ENCODE measurements around the gene RASL10B. TPM values are rescaled to one million over a fixed set of nuclear protein-coding genes. Genes with fewer than 3 reads are reported as not detected.

Gene RASL10B
- total RNA-seq, 1 donor from 2014 or later, result 9.9 TPM

DNA sequence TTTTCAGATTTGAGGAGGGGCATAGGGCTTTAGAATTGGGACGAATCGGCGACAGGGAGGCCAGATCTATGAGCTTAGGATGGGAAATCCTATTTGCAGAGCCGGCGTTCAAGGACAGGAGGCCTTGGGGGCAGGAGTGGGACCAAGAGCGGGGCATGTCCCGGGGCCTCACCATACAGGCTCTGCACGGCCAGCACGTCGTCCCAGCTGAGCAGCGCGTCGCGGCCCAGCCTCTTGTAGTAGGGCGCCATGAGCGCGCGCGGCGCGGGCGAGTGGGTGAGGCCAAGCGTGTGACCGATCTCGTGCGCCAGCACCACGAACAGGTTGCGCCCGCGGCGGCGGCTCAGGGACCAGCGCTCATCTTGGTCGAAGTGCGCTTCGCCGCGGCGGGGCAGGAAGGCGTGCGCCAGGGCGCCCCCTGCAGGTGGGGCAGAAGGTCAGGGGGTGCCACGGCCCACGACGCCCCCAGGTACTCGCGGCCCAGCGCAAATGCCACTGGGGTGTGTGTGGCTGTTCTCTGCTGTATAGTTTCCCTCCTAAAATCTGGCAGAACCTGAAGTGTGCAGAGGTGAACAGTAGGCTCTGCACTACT, 38.6 kb downstream of the RASL10B start:
- Histone ChIP-seq H3K27ac (no peak overlapping the region), H3K9me3 (no peaks in the 10 kb centered on the region), H3K4me3 (no peak overlapping the region), H3K27me3 (no peaks in the 10 kb centered on the region), H3K36me3 (no peaks in the 10 kb centered on the region), H3K4me1 (peaks cover 3 to 16% of the 10 kb centered on the region in 2 donors)
- intact Hi-C loops (cut with DNase I), result no loop called here
- DNase-seq (ENCODE audit: low spot score in 2 of 2), result no peak
- TF ChIP-seq, protein P1, sequence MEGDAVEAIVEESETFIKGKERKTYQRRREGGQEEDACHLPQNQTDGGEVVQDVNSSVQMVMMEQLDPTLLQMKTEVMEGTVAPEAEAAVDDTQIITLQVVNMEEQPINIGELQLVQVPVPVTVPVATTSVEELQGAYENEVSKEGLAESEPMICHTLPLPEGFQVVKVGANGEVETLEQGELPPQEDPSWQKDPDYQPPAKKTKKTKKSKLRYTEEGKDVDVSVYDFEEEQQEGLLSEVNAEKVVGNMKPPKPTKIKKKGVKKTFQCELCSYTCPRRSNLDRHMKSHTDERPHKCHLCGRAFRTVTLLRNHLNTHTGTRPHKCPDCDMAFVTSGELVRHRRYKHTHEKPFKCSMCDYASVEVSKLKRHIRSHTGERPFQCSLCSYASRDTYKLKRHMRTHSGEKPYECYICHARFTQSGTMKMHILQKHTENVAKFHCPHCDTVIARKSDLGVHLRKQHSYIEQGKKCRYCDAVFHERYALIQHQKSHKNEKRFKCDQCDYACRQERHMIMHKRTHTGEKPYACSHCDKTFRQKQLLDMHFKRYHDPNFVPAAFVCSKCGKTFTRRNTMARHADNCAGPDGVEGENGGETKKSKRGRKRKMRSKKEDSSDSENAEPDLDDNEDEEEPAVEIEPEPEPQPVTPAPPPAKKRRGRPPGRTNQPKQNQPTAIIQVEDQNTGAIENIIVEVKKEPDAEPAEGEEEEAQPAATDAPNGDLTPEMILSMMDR (IDR thresholded peaks at IDR 0.05), result no peak

- intact Hi-C loops (cut with DNase I), result no loop called here
- no peaks in the 10 kb centered on the region for H3K36me3 ChIP-seq
- H3K4me1 ChIP-seq, result peaks cover 5 to 24% of the 10 kb centered on the region in 2 donors
- no peak for DNase-seq (ENCODE audit: low spot score in 2 of 2)
- TF ChIP-seq, protein P1 (IDR thresholded peaks at IDR 0.05), result no peak
- no peaks in the 10 kb centered on the region for H3K27me3 ChIP-seq
- H3K4me3 ChIP-seq, result no peak overlapping the region
- H3K9me3 ChIP-seq, result no peaks in the 10 kb centered on the region
- peak overlapping the region; percentile 75 to 91 for H3K27ac ChIP-seq
Observed at GRCh38 chr17:35773129-35773528, 41.7 kb downstream of the RASL10B start.

DNA sequence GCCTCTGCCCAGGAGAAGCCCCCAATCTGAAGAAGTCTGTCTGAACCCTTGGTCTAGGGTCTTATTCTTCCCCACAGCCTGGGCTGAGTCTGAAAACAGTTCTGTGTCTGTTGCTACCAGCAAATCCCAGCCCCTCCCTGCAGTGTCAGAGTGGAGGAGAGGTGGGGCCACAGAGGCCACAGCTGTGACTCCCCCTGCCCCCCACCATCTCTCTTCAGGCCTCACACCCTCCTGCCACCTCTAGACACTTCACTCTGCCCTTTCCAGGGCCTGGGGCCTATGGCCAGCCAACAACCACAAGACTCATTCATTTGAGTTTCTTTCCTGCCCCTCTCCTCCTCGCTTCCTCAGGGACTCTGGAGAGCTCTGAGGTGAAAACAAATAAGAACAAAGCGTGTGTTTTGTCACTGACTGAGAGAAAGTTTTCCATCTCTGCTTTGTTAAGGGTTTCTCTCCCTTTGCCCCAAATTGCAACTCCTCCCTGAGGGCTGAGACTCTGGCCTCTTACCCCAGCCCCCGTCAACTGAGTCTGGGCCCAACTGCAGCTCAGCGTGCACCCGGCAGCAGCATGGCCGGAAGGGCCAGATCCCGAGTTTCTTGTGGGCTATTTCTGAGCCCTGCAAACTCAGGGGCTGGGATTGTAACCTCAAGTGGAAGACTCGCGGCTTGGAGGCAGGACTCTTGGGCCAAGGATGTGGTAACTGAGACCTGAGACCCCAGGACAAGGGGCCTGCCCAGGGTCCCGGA, 42.4 kb downstream of the RASL10B start:
- H3K27me3 ChIP-seq, result no peaks in the 10 kb centered on the region
- H3K9me3 ChIP-seq, result no peaks in the 10 kb centered on the region
- H3K36me3 ChIP-seq, result no peaks in the 10 kb centered on the region
- H3K4me3 ChIP-seq, result no peak overlapping the region
- no peak for DNase-seq (ENCODE audit: low spot score in 2 of 2)
- H3K27ac ChIP-seq, result peak overlapping the region; percentile 75 to 91
- intact Hi-C loops (cut with DNase I), result no loop called here
- TF ChIP-seq, protein P1 (IDR thresholded peaks at IDR 0.05), result no peak
- peaks cover 5 to 24% of the 10 kb centered on the region in 2 donors for H3K4me1 ChIP-seq

DNA sequence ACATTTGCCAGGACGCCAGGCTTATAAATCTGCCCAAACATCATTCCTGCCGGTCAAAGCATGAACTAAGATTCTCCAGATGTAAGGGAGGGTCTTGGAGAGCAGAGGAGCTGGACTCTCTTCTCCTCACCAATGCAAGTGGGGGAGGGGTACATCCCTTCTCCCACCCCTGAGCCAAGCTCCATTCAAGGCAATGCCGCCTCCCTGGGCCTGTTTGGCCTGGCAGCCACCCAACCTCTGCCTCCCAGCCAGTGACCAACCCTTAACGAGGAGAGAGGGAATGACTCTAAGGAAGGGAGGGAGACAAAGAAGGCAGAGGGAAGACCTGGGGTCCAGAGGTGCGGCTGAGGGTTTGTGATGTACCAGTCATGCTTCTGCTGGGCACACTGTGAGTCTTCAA, 43.1 kb downstream of the RASL10B start:
- peak overlapping the region; percentile 35 to 54 for H3K4me3 ChIP-seq
- H3K4me1 ChIP-seq, result peaks cover 5 to 24% of the 10 kb centered on the region in 2 donors
- DNase-seq (ENCODE audit: low spot score in 2 of 2), result peak; percentile 31 to 87
- TF ChIP-seq, protein P1 (IDR thresholded peaks at IDR 0.05), result no peak
- peak overlapping the region; percentile 75 to 91 for H3K27ac ChIP-seq
- no peaks in the 10 kb centered on the region for H3K27me3 ChIP-seq
- H3K9me3 ChIP-seq, result no peaks in the 10 kb centered on the region
- H3K36me3 ChIP-seq, result no peaks in the 10 kb centered on the region
- intact Hi-C loops (cut with DNase I), result no loop called here

GRCh38 chr17:35775039-35775438, 43.6 kb downstream of the RASL10B start:
- Histone ChIP-seq H3K4me3 (peak overlapping the region; percentile 35 to 54), H3K4me1 (peaks cover 5 to 24% of the 10 kb centered on the region in 2 donors), H3K27ac (peak overlapping the region; percentile 75 to 91)

More at GRCh38 chr17:35775039-35775438, 43.6 kb downstream of the RASL10B start:
- Histone ChIP-seq H3K27me3 (no peaks in the 10 kb centered on the region), H3K36me3 (no peaks in the 10 kb centered on the region), H3K9me3 (no peaks in the 10 kb centered on the region)
- intact Hi-C loops (cut with DNase I), result no loop called here
- DNase-seq (ENCODE audit: low spot score in 2 of 2), result no peak
- TF ChIP-seq, protein P1 (IDR thresholded peaks at IDR 0.05), result no peak
